MM.1S (cell line): ENCODE results near the gene DSE.

Experiments used
- DNase-seq: peaks from one replicate; pipeline ENCODE4 v3.0.0-alpha.2; 2015
- H2AFZ ChIP-seq: fragments of 300-600 bp; sonication (generic); 2 replicates; pipeline ENCODE4 v1.6.0; 2016; ENCODE audit warnings: antibody characterized with exemption, low read length
- H3F3A ChIP-seq: fragments of 300-600 bp; sonication (generic); 2 replicates; pipeline ENCODE4 v1.6.1; 2016; ENCODE audit warnings: mild to moderate bottlenecking, antibody characterized with exemption, low read length, moderate library complexity, mixed read lengths; ENCODE audit not compliant: insufficient read depth
- H3K27ac ChIP-seq: fragments of 300-600 bp; sonication (generic); 2 replicates; pipeline ENCODE4 v1.5.1; 2016; ENCODE audit warnings: mild to moderate bottlenecking, low read length
- H3K27me3 ChIP-seq: fragments of 300-600 bp; sonication (generic); replicated peaks from 2 replicates; pipeline ENCODE4 v1.6.0; 2016; ENCODE audit warnings: low read length; ENCODE audit not compliant: insufficient read depth
- H3K36me3 ChIP-seq: fragments of 300-600 bp; sonication (generic); replicated peaks from 2 replicates; pipeline ENCODE4 v1.6.1; 2016; ENCODE audit warnings: mild to moderate bottlenecking, low read length, mixed read lengths; ENCODE audit not compliant: insufficient read depth
- H3K4me1 ChIP-seq: fragments of 300-600 bp; sonication (generic); 2 replicates; pipeline ENCODE4 v1.6.1; 2016; ENCODE audit warnings: low read length, mixed read lengths
- H3K4me2 ChIP-seq: fragments of 300-600 bp; sonication (generic); 2 replicates; pipeline ENCODE4 v1.6.0; 2016; ENCODE audit warnings: low read depth, low read length
- H3K4me3 ChIP-seq: fragments of 300-600 bp; sonication (generic); 2 replicates; pipeline ENCODE4 v1.5.1; 2016; ENCODE audit warnings: low read length, mixed read lengths
- H3K79me2 ChIP-seq: fragments of 300-600 bp; sonication (generic); 2 replicates; pipeline ENCODE4 v1.6.1; 2016; ENCODE audit warnings: mixed run types, low read length, mixed read lengths
- H3K9ac ChIP-seq: fragments of 300-600 bp; sonication (generic); 2 replicates; pipeline ENCODE4 v1.6.1; 2016; ENCODE audit warnings: low read length, mixed read lengths
- H3K9me2 ChIP-seq: fragments of 300-600 bp; sonication (generic); replicated peaks from 2 replicates; pipeline ENCODE4 v1.6.1; 2016; ENCODE audit warnings: mild to moderate bottlenecking, low read length, mixed read lengths; ENCODE audit not compliant: insufficient read depth
- H3K9me3 ChIP-seq: fragments of 300-600 bp; sonication (generic); replicated peaks from 2 replicates; pipeline ENCODE4 v1.6.1; 2016; ENCODE audit warnings: mild to moderate bottlenecking, low read length, mixed read lengths; ENCODE audit not compliant: insufficient read depth
- H4K20me1 ChIP-seq: fragments of 300-600 bp; sonication (generic); 2 replicates; pipeline ENCODE4 v1.6.1; 2016; ENCODE audit warnings: mild to moderate bottlenecking, low read length, moderate library complexity, mixed read lengths; ENCODE audit not compliant: insufficient read depth
- EZH2 ChIP-seq: fragments of 300-600 bp; sonication (generic); optimal IDR thresholded peaks from 2 replicates; pipeline ENCODE3; 2017; ENCODE audit warnings: low read depth, mild to moderate bottlenecking, antibody characterized with exemption, low read length, mixed read lengths
- EZH2phosphoT487 ChIP-seq: fragments of 300-600 bp; sonication (generic); IDR thresholded peaks from 2 replicates; pipeline ENCODE4 v1.6.1; 2018; ENCODE audit warnings: antibody characterized with exemption, low read length
- TF ChIP-seq, protein P1 (sequence below): fragments of 300-600 bp; sonication (generic); IDR thresholded peaks from 2 replicates; pipeline ENCODE4 v1.5.1; 2016; ENCODE audit warnings: antibody characterized with exemption, low read length, mixed read lengths

Gene DSE

DNA sequence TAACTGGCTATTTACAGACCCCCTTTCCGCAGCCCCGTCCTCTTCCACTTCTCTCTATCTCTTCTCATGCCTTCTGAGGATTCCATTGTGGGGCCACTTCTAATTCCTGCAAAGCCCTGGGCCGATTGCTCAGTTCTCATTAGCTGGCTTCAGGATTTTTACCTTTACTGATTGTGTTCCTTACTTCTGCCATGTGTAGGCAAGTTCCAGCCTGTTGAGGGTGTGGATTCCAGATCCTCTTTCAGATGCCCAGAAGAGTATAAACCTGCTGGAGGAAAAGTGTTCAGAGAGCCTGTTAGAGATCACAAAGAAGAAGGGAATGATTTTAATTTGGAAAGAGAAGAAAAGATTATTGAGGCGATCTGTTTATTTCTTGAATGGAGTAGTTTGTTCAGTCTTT is 5.4 kb downstream of the DSE start:
- H3K27me3 ChIP-seq, result 0 out of 2 replicates have a peak, but pooled peaks cover 4% of the 10 kb centered on the region
- no peak overlapping the region for H3K4me2 ChIP-seq
- no peak overlapping the region for H2AFZ ChIP-seq
- no peak overlapping the region for H3K4me3 ChIP-seq
- no peaks in the 10 kb centered on the region for H3K36me3 ChIP-seq
- H3F3A ChIP-seq, result 0 out of 2 replicates have a peak, but pooled peaks cover 4% of the 10 kb centered on the region
- H3K27ac ChIP-seq, result no peak overlapping the region
- H3K9ac ChIP-seq, result no peak overlapping the region
- H3K9me3 ChIP-seq, result no peaks in the 10 kb centered on the region
- no peaks in the 10 kb centered on the region for H3K9me2 ChIP-seq
- H4K20me1 ChIP-seq, result no peaks in the 10 kb centered on the region
- H3K79me2 ChIP-seq, result no peaks in the 10 kb centered on the region
- DNase-seq, result no peak
- H3K4me1 ChIP-seq, result no peaks in the 10 kb centered on the region
- TF ChIP-seq, protein P1, sequence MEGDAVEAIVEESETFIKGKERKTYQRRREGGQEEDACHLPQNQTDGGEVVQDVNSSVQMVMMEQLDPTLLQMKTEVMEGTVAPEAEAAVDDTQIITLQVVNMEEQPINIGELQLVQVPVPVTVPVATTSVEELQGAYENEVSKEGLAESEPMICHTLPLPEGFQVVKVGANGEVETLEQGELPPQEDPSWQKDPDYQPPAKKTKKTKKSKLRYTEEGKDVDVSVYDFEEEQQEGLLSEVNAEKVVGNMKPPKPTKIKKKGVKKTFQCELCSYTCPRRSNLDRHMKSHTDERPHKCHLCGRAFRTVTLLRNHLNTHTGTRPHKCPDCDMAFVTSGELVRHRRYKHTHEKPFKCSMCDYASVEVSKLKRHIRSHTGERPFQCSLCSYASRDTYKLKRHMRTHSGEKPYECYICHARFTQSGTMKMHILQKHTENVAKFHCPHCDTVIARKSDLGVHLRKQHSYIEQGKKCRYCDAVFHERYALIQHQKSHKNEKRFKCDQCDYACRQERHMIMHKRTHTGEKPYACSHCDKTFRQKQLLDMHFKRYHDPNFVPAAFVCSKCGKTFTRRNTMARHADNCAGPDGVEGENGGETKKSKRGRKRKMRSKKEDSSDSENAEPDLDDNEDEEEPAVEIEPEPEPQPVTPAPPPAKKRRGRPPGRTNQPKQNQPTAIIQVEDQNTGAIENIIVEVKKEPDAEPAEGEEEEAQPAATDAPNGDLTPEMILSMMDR, result no peak
- TF ChIP-seq EZH2 (no peak), EZH2phosphoT487 (no peak)

DNA sequence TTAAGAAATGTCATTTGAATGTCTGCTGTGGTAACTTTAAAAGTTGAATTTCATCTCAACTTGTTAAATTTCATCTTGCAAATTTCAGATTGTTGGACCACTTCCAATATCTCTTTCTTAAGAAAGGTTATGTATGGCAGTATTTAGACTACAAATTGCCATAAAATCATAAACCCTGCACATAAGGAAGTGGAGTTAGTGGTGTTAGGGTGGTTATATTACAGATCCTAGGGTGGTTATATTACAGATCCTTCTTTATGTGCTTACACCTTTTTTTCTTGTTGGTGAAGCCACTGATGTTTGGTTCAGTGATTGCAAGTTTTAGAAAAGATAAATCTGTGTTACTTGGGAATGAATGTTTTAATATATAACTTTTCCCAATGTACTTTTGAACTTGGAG is 9.0 kb downstream of the DSE start:
- Histone ChIP-seq H3K4me3 (no peak overlapping the region), H3K9me3 (no peaks in the 10 kb centered on the region), H3K4me2 (no peak overlapping the region), H2AFZ (no peak overlapping the region), H3K9me2 (no peaks in the 10 kb centered on the region), H3K27me3 (no peaks in the 10 kb centered on the region), H3K9ac (no peak overlapping the region), H3K27ac (no peak overlapping the region), H3K36me3 (no peaks in the 10 kb centered on the region), H4K20me1 (no peaks in the 10 kb centered on the region), H3F3A (no peaks in the 10 kb centered on the region), H3K79me2 (no peaks in the 10 kb centered on the region), H3K4me1 (no peaks in the 10 kb centered on the region)
- no peak for DNase-seq
- TF ChIP-seq, protein P1, result no peak
- TF ChIP-seq EZH2 (no peak), EZH2phosphoT487 (no peak)

DNA sequence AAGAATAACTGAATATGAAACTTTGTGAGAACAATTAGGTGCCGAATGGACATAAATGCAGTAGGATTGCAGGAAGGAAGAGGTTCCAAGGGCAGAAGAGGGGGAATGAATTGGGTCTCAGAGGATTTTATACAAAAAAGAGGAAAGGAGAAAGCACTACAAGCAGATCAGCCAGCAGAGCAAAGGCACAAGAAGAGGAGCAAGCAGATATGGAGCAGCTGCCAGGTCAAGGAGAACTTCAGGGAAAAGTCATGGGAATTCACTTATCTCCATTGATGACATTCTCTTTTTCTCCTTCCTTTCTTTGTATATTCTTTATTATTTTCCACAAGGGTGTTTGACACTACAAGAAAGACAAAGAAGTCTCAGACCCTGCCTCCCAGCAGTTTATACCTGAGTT is 9.6 kb downstream of the DSE start:
- Histone ChIP-seq H3K9ac (no peak overlapping the region), H2AFZ (no peak overlapping the region), H3K4me1 (no peaks in the 10 kb centered on the region), H3K9me2 (no peaks in the 10 kb centered on the region), H3K4me2 (no peak overlapping the region), H3K79me2 (no peaks in the 10 kb centered on the region), H3K27me3 (no peaks in the 10 kb centered on the region), H3K36me3 (no peaks in the 10 kb centered on the region), H4K20me1 (no peaks in the 10 kb centered on the region), H3K27ac (no peak overlapping the region), H3K9me3 (no peaks in the 10 kb centered on the region), H3K4me3 (no peak overlapping the region), H3F3A (no peaks in the 10 kb centered on the region)
- no peak for DNase-seq
- TF ChIP-seq EZH2phosphoT487 (no peak), EZH2 (no peak)
- TF ChIP-seq, protein P1, result no peak
